H9 (cell line): Measurements from ENCODE around the gene TARBP2. TPM values are rescaled to one million over a fixed set of nuclear protein-coding genes. Genes with fewer than 3 reads are reported as not detected.

ENCODE experiments used
- DNase-seq: peaks from one replicate; pipeline ENCODE4 v3.0.0-alpha.2; 2017
- H2AFZ ChIP-seq: one replicate; pipeline ENCODE4 v1.6.1; 2013; ENCODE audit warnings: mild to moderate bottlenecking, low read length, control low read depth, moderate library complexity
- H2AK5ac ChIP-seq: 2 replicates; pipeline ENCODE4 v1.6.1; 2013; ENCODE audit warnings: low read length, control low read depth, mixed read lengths; ENCODE audit not compliant: insufficient read length
- H2BK120ac ChIP-seq: one replicate; pipeline ENCODE4 v1.6.1; 2013; ENCODE audit warnings: low read depth, mild to moderate bottlenecking, low read length, control low read depth, inconsistent platforms; ENCODE audit not compliant: poor library complexity, severe bottlenecking
- H2BK12ac ChIP-seq: 2 replicates; pipeline ENCODE4 v1.6.1; 2013; ENCODE audit warnings: low read length, control low read depth, mixed read lengths, low read depth; ENCODE audit not compliant: insufficient read length
- H2BK15ac ChIP-seq: 2 replicates; pipeline ENCODE4 v1.6.1; 2013; ENCODE audit warnings: low read depth, low read length, control low read depth
- H2BK20ac ChIP-seq: one replicate; pipeline ENCODE4 v1.6.1; 2013; ENCODE audit warnings: low read depth, mild to moderate bottlenecking, low read length, control low read depth, inconsistent platforms; ENCODE audit not compliant: poor library complexity, severe bottlenecking
- H2BK5ac ChIP-seq: 2 replicates; pipeline ENCODE4 v1.6.1; 2013; ENCODE audit warnings: low read length, control low read depth, mixed read lengths; ENCODE audit not compliant: insufficient read length
- H3K14ac ChIP-seq: 2 replicates; pipeline ENCODE4 v1.6.1; 2013; ENCODE audit warnings: low read length, control low read depth; ENCODE audit not compliant: insufficient read depth
- H3K18ac ChIP-seq: 2 replicates; pipeline ENCODE4 v1.6.1; 2013; ENCODE audit warnings: low read depth, mild to moderate bottlenecking, mixed read lengths, low read length, control low read depth; ENCODE audit not compliant: insufficient read length
- H3K23ac ChIP-seq: 2 replicates; pipeline ENCODE4 v1.6.1; 2013; ENCODE audit warnings: low read length, control low read depth, mixed read lengths, low read depth; ENCODE audit not compliant: insufficient read length
- H3K23me2 ChIP-seq: 2 replicates; pipeline ENCODE4 v1.6.1; 2013; ENCODE audit warnings: low read depth, mild to moderate bottlenecking, mixed read lengths, low read length, control low read depth; ENCODE audit not compliant: insufficient read length, poor library complexity, severe bottlenecking
- H3K27ac ChIP-seq: 2 replicates; pipeline ENCODE4 v1.5.1; 2013; ENCODE audit warnings: low read length, control low read depth, mixed read lengths, low read depth; ENCODE audit not compliant: insufficient read length
- H3K27me3 ChIP-seq: 2 replicates; pipeline ENCODE4 v1.6.1; 2013; ENCODE audit warnings: low read length, control low read depth, inconsistent platforms; ENCODE audit not compliant: insufficient read depth
- H3K4ac ChIP-seq: 2 replicates; pipeline ENCODE4 v1.6.1; 2013; ENCODE audit warnings: low read depth, mild to moderate bottlenecking, control low read depth, inconsistent platforms, low read length, moderate library complexity
- H3K4me1 ChIP-seq: 2 replicates; pipeline ENCODE4 v1.6.1; 2013; ENCODE audit warnings: low read length, control low read depth, inconsistent platforms; ENCODE audit not compliant: insufficient read depth
- H3K4me2 ChIP-seq: 2 replicates; pipeline ENCODE4 v1.6.1; 2013; ENCODE audit warnings: low read length, control low read depth, mixed read lengths; ENCODE audit not compliant: insufficient read length, insufficient read depth
- H3K56ac ChIP-seq: 2 replicates; pipeline ENCODE4 v1.6.1; 2013; ENCODE audit warnings: low read depth, mild to moderate bottlenecking, mixed read lengths, low read length, control low read depth; ENCODE audit not compliant: insufficient read length
- H3K79me1 ChIP-seq: 2 replicates; pipeline ENCODE4 v1.6.1; 2013; ENCODE audit warnings: low read depth, mild to moderate bottlenecking, moderate library complexity, low read length, control low read depth, inconsistent platforms; ENCODE audit not compliant: insufficient read depth, poor library complexity, severe bottlenecking
- H3K79me2 ChIP-seq: 2 replicates; pipeline ENCODE4 v1.6.1; 2013; ENCODE audit warnings: low read length, control low read depth, inconsistent platforms; ENCODE audit not compliant: insufficient read depth
- H3K9ac ChIP-seq: 2 replicates; pipeline ENCODE4 v1.6.1; 2013; ENCODE audit warnings: low read length, control low read depth, mixed read lengths; ENCODE audit not compliant: insufficient read length; ENCODE audit errors: extremely low read depth
- H3K9me3 ChIP-seq: one replicate; pipeline ENCODE4 v1.6.1; 2013; ENCODE audit warnings: low read depth, low read length, inconsistent platforms; ENCODE audit not compliant: control insufficient read depth
- H3T11ph ChIP-seq: one replicate; pipeline ENCODE4 v1.6.1; 2013; ENCODE audit warnings: mild to moderate bottlenecking, low read length, control low read depth, inconsistent platforms
- H4K20me1 ChIP-seq: one replicate; pipeline ENCODE4 v1.6.1; 2013; ENCODE audit not compliant: control insufficient read depth, insufficient read length, insufficient read depth
- H4K5ac ChIP-seq: 2 replicates; pipeline ENCODE4 v1.6.1; 2013; ENCODE audit warnings: low read depth, mild to moderate bottlenecking, mixed read lengths, low read length, control low read depth; ENCODE audit not compliant: insufficient read length
- H4K8ac ChIP-seq: replicated peaks from 2 replicates; pipeline ENCODE4 v1.6.1; 2013; ENCODE audit warnings: low read length, control low read depth, mixed read lengths, low read depth; ENCODE audit not compliant: insufficient read length
- H4K91ac ChIP-seq: 2 replicates; pipeline ENCODE4 v1.6.1; 2013; ENCODE audit warnings: low read depth, mild to moderate bottlenecking, moderate library complexity, mixed read lengths, low read length, control low read depth; ENCODE audit not compliant: insufficient read length
- H3K27ac Mint-ChIP-seq, 3 experiments: 2 replicates in 2 of 3; 3 replicates in 1 of 3; pipeline ENCODE4 v1.8.0; 2020 to 2021; ENCODE audit warnings: mixed read lengths in 3 of 3, mild to moderate bottlenecking in 1 of 3, moderate library complexity in 1 of 3
- H3K27me3 Mint-ChIP-seq: 2 replicates; pipeline ENCODE4 v1.8.0; 2021; ENCODE audit warnings: low read depth, mild to moderate bottlenecking, moderate library complexity, mixed read lengths
- H3K36me3 Mint-ChIP-seq, 3 experiments: 2 replicates in 2 of 3; 3 replicates in 1 of 3; pipeline ENCODE4 v1.8.0; 2020 to 2021; ENCODE audit warnings: low read depth in 3 of 3, mixed read lengths in 3 of 3; ENCODE audit not compliant: insufficient read depth in 1 of 3
- H3K4me1 Mint-ChIP-seq, 2 experiments: 2 replicates each; pipeline ENCODE4 v1.8.0; 2020; ENCODE audit warnings: mixed read lengths in 2 of 2
- H3K4me3 Mint-ChIP-seq, 2 experiments: 2 replicates in 1 of 2; 3 replicates in 1 of 2; pipeline ENCODE4 v1.8.0; 2020 to 2021; ENCODE audit warnings: mild to moderate bottlenecking in 2 of 2, mixed read lengths in 2 of 2, moderate library complexity in 1 of 2
- H3K9me3 Mint-ChIP-seq, 2 experiments: 2 replicates in 1 of 2; 3 replicates in 1 of 2; pipeline ENCODE4 v1.8.0; 2020; ENCODE audit warnings: mild to moderate bottlenecking in 2 of 2, mixed read lengths in 2 of 2, moderate library complexity in 1 of 2
- WGBS: extraction: QIAGEN DNeasy Blood & Tissue Kit; methylation state at CpG from one replicate; pipeline ENCODE4 v1.1.7; 2013; ENCODE audit warnings: missing lambda C conversion rate, low lambda C conversion rate, mixed read lengths; ENCODE audit not compliant: insufficient read length; ENCODE audit errors: extremely low coverage; 5-methylcytosine and 5-hydroxymethylcytosine counted together
- total RNA-seq: library from RNA; stranded (reverse); gene quantifications from 2 replicates; pipeline ENCODE4 v1.2.1, GENCODE V29; 2021
- TF ChIP-seq, protein P1 (sequence below): fragments of 200-600 bp; sonication (generic); conservative IDR thresholded peaks from 3 replicates; pipeline ENCODE4 v1.8.0; 2021; ENCODE audit warnings: antibody characterized with exemption, mild to moderate bottlenecking

TARBP2 gene
- total RNA-seq, 1 experiment from 2014 or later: 79.2 TPM

DNA sequence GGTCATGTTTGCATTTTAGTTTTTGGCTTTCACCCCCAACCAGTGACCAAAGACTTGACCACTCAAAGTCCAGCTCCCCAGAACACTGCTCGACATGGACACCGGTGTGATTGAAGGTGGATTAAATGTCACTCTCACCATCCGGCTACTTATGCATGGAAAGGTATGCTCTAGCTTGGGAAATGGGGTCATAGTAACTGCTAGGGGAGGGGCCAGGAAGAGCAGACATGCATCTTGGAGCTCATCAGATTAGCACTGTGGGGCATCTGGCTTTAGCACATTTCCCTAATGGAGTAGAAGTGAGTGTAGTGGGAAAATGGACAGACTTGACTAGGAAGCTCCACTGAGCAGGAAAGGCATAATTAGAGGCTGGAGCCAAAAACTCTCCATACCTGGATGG, 46.4 kb upstream of the TARBP2 start:
- Histone ChIP-seq H2BK120ac (no peak overlapping the region), H3K27ac (no peak overlapping the region), H3T11ph (no peak overlapping the region), H3K79me2 (peaks cover 23% of the 10 kb centered on the region), H3K23ac (no peak overlapping the region), H3K4ac (no peak overlapping the region), H4K91ac (no peak overlapping the region), H3K27me3 (no peaks in the 10 kb centered on the region), H3K9ac (no peak overlapping the region), H3K79me1 (peaks cover 3% of the 10 kb centered on the region), H4K5ac (no peak overlapping the region), H2BK5ac (no peak overlapping the region), H2AFZ (no peak overlapping the region), H3K18ac (no peak overlapping the region), H3K4me1 (no peaks in the 10 kb centered on the region), H2BK15ac (no peak overlapping the region), H3K56ac (no peak overlapping the region), H3K4me2 (peak overlapping the region; percentile 7), H2BK20ac (no peak overlapping the region), H3K14ac (no peak overlapping the region), H3K23me2 (no peaks in the 10 kb centered on the region), H2BK12ac (no peak overlapping the region), H4K8ac (no peak overlapping the region), H2AK5ac (no peak overlapping the region), H4K20me1 (no peaks in the 10 kb centered on the region), H3K9me3 (no peaks in the 10 kb centered on the region)
- TF ChIP-seq, protein P1, sequence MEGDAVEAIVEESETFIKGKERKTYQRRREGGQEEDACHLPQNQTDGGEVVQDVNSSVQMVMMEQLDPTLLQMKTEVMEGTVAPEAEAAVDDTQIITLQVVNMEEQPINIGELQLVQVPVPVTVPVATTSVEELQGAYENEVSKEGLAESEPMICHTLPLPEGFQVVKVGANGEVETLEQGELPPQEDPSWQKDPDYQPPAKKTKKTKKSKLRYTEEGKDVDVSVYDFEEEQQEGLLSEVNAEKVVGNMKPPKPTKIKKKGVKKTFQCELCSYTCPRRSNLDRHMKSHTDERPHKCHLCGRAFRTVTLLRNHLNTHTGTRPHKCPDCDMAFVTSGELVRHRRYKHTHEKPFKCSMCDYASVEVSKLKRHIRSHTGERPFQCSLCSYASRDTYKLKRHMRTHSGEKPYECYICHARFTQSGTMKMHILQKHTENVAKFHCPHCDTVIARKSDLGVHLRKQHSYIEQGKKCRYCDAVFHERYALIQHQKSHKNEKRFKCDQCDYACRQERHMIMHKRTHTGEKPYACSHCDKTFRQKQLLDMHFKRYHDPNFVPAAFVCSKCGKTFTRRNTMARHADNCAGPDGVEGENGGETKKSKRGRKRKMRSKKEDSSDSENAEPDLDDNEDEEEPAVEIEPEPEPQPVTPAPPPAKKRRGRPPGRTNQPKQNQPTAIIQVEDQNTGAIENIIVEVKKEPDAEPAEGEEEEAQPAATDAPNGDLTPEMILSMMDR: no peak
- H3K27me3 Mint-ChIP-seq: no peaks in the 10 kb centered on the region
- peak overlapping the region; percentile 97 for H3K4me3 Mint-ChIP-seq
- peak overlapping the region; percentile 37 to 86 (median 82); a peak in 4 of 7 replicates for H3K27ac Mint-ChIP-seq
- H3K9me3 Mint-ChIP-seq: no peaks in the 10 kb centered on the region; a peak in 1 of 5 replicates
- no peak for DNase-seq
- peaks cover 22 to 41% of the 10 kb centered on the region in 2 experiments for H3K4me1 Mint-ChIP-seq
- WGBS: no CpG with 5 or more reads among the region's 3 CpGs
- peaks cover 50 to 68% (median 66%) of the 10 kb centered on the region in 3 experiments for H3K36me3 Mint-ChIP-seq
